HepG2 (cell line): ENCODE data around the gene RAB40C. TPM values are rescaled to one million over a fixed set of nuclear protein-coding genes. Genes with fewer than 3 reads are reported as not detected.

Experiments used
- CBX2 ChIP-seq, 2 experiments: fragments of 200-600 bp in 1 of 2; sonication (generic); formaldehyde crosslinking in 1 of 2; IDR thresholded peaks; 2 replicates each; pipeline versions ENCODE4 v1.7.0 to v1.8.1; 2018 to 2022; ENCODE audit warnings: low read depth in 2 of 2, low read length in 1 of 2, mild to moderate bottlenecking in 1 of 2, missing genetic modification reagents in 1 of 2
- FOXK1 ChIP-seq: sonication (generic); formaldehyde crosslinking; IDR thresholded peaks from 2 replicates; pipeline ENCODE4 v1.4.0; 2020; ENCODE audit warnings: low read depth, missing genetic modification reagents, borderline replicate concordance
- HNRNPH1 ChIP-seq: fragments of 200-400 bp; formaldehyde crosslinking; optimal IDR thresholded peaks from 2 replicates; pipeline ENCODE3; 2017; ENCODE audit warnings: mild to moderate bottlenecking, low read depth, low read length
- HNRNPUL1 ChIP-seq: fragments of 200-400 bp; formaldehyde crosslinking; IDR thresholded peaks from 2 replicates; pipeline ENCODE4 v1.6.1; 2017; ENCODE audit warnings: low read depth, mild to moderate bottlenecking, low read length, moderate library complexity
- MAFG ChIP-seq: sonication (generic); formaldehyde crosslinking; IDR thresholded peaks from 2 replicates; pipeline ENCODE4 v1.5.1; 2020; ENCODE audit warnings: mild to moderate bottlenecking, missing genetic modification reagents
- MXD4 ChIP-seq: IDR thresholded peaks from 2 replicates; pipeline ENCODE4 v1.6.1; 2016; ENCODE audit warnings: mild to moderate bottlenecking, missing biosample characterization, missing genetic modification reagents
- REXO4 ChIP-seq: sonication (generic); formaldehyde crosslinking; IDR thresholded peaks from 2 replicates; pipeline ENCODE4 v1.8.0; 2022; ENCODE audit warnings: missing genetic modification reagents, mild to moderate bottlenecking, borderline replicate concordance
- RFXANK ChIP-seq: IDR thresholded peaks from 2 replicates; pipeline ENCODE4 v1.6.1; 2016
- RNF2 ChIP-seq: fragments of 450-650 bp; conservative IDR thresholded peaks from 2 replicates; pipeline ENCODE4 v1.6.1; 2016; ENCODE audit warnings: low read depth
- RORA ChIP-seq: sonication (generic); formaldehyde crosslinking; IDR thresholded peaks from 2 replicates; pipeline ENCODE4 v1.5.0; 2020; ENCODE audit warnings: mild to moderate bottlenecking, missing genetic modification reagents, moderate library complexity
- TOE1 ChIP-seq: sonication (generic); formaldehyde crosslinking; IDR thresholded peaks from 2 replicates; pipeline ENCODE4 v1.4.0; 2020; ENCODE audit warnings: mild to moderate bottlenecking, missing genetic modification reagents
- ZBTB3 ChIP-seq: sonication (generic); formaldehyde crosslinking; IDR thresholded peaks from 2 replicates; pipeline ENCODE4 v1.4.0; 2020; ENCODE audit warnings: low read depth, mild to moderate bottlenecking, moderate library complexity, missing genetic modification reagents, borderline replicate concordance
- ZFAT ChIP-seq: sonication (generic); formaldehyde crosslinking; conservative IDR thresholded peaks from 2 replicates; pipeline ENCODE4 v1.8.1; 2023; ENCODE audit warnings: missing genetic modification reagents, inconsistent platforms
- ZFP36 ChIP-seq: fragments of 150-350 bp; IDR thresholded peaks from 2 replicates; pipeline ENCODE4 v1.6.1; 2018; ENCODE audit warnings: borderline replicate concordance, low read length, low read depth; ENCODE audit not compliant: partially characterized antibody
- ZNF121 ChIP-seq: sonication (generic); formaldehyde crosslinking; IDR thresholded peaks from 2 replicates; pipeline ENCODE4 v1.5.0; 2020; ENCODE audit warnings: mild to moderate bottlenecking, missing genetic modification reagents
- ZNF354B ChIP-seq: sonication (generic); formaldehyde crosslinking; IDR thresholded peaks from 2 replicates; pipeline ENCODE4 v1.8.0; 2022; ENCODE audit warnings: mild to moderate bottlenecking, missing genetic modification reagents
- ZNF562 ChIP-seq: sonication (generic); formaldehyde crosslinking; IDR thresholded peaks from 2 replicates; pipeline ENCODE4 v1.8.0; 2022; ENCODE audit warnings: missing genetic modification reagents, borderline replicate concordance
- ZNF569 ChIP-seq: sonication (generic); formaldehyde crosslinking; IDR thresholded peaks from 2 replicates; pipeline ENCODE4 v1.5.0; 2020; ENCODE audit warnings: mild to moderate bottlenecking, missing genetic modification reagents, moderate library complexity, borderline replicate concordance
- ZNF616 ChIP-seq: sonication (generic); formaldehyde crosslinking; IDR thresholded peaks from 2 replicates; pipeline ENCODE4 v1.5.0; 2020; ENCODE audit warnings: low read depth, mild to moderate bottlenecking, missing genetic modification reagents
- ZNF674 ChIP-seq: sonication (generic); formaldehyde crosslinking; IDR thresholded peaks from 2 replicates; pipeline ENCODE4 v1.5.0; 2020; ENCODE audit warnings: low read depth, mild to moderate bottlenecking, missing genetic modification reagents
- ZNF782 ChIP-seq: sonication (generic); formaldehyde crosslinking; IDR thresholded peaks from 2 replicates; pipeline ENCODE4 v1.4.0; 2020; ENCODE audit warnings: missing genetic modification reagents, mild to moderate bottlenecking, borderline replicate concordance
- ZNF816 ChIP-seq: sonication (generic); formaldehyde crosslinking; IDR thresholded peaks from 2 replicates; pipeline ENCODE4 v1.8.0; 2022; ENCODE audit warnings: missing genetic modification reagents, mild to moderate bottlenecking, borderline replicate concordance
- polyA plus RNA-seq, 8 experiments: library from polyadenylated mRNA; depleted of rRNA in 3 of 8; stranded (reverse) in 7 of 8; unstranded in 1 of 8; fragments of >200 nt; fragmentation: Illumina TruSeq in 4 of 8; extraction: Trizol in 4 of 8; gene quantifications; 2 replicates each; pipeline versions ENCODE4 v1.2.1 to v1.2.3, GENCODE V29; 2011 to 2016; ENCODE audit warnings: low read depth in 4 of 8, missing spikeins in 1 of 8, mixed read lengths in 1 of 8; ENCODE audit not compliant: insufficient read depth in 1 of 8
- total RNA-seq, 5 experiments: library from RNA; depleted of rRNA; stranded (reverse); fragments of >200 nt; fragmentation: Illumina TruSeq; extraction: Trizol; gene quantifications; 2 replicates each; pipeline ENCODE4 v1.2.3, GENCODE V29; 2016; ENCODE audit warnings: low read depth in 1 of 5
- TF ChIP-seq, protein P1 (sequence below): sonication (generic); formaldehyde crosslinking; IDR thresholded peaks from 2 replicates; pipeline ENCODE4 v1.4.0; 2020; ENCODE audit warnings: mild to moderate bottlenecking, missing genetic modification reagents, borderline replicate concordance
- TF ChIP-seq, protein P2 (sequence below): sonication (generic); formaldehyde crosslinking; IDR thresholded peaks from 2 replicates; pipeline ENCODE4 v1.8.1; 2023; ENCODE audit warnings: mild to moderate bottlenecking, missing genetic modification reagents, borderline replicate concordance
- TF ChIP-seq, protein P3 (sequence below): sonication (generic); formaldehyde crosslinking; IDR thresholded peaks from 2 replicates; pipeline ENCODE4 v1.4.0; 2020; ENCODE audit warnings: mild to moderate bottlenecking, missing genetic modification reagents
- TF ChIP-seq, protein P4 (sequence below): IDR thresholded peaks from 2 replicates; pipeline ENCODE4 v1.6.1; 2018; ENCODE audit warnings: missing genetic modification reagents, mild to moderate bottlenecking, missing compliant biosample characterization

RAB40C gene
- total and polyA plus RNA-seq, 2 of the 13 experiments (the other 11 are each of a cell fraction or from before 2014, with no cell fraction given), result 7.7 to 11.5 TPM

DNA sequence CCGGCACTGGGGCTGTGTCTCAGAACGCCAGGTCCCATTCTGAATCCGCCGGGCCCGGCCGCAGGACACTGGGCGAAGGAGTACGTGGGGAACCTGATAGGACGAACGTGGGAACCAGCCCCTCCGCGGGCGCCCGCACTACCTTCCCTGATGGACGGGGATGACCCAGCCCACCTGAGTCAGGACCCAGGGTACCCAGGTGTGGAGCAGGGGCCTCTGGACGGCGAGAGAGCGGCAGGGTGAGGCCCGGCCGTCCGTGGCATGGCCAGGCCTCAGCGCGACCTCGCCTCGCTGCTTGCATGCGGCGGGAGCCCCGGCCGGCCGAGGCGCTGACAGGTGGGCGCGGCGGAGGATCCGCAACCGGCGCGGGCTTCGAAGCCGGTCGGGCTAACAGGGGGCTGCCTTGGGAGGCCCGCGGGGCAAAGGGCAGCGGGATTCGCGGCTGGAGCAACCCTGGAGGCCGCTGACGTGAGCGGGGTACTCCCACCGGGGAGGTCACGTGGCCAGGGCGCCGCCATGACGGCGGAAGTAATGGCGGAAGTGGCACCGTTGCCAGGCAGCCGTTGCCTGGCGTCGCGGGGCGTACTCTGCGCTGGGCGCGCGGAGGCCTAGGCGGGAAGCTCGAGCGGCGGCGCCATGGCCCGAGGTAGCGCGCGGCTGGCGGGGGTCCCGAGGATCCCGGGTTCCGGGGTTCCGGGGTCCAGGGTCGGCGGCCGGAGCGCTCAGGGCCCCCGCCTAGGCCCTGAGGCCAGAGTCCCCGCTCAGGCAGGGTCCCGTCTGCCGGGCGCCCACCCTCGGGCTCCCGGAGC, 59.1 kb downstream of the RAB40C start, which contains the start of gene WDR90 (continued):
- peak; percentile 87; the same call in 1 of the 2 replicates for TF ChIP-seq ZNF569 (CRISPR knock-in tag)
- TF ChIP-seq, protein P1, sequence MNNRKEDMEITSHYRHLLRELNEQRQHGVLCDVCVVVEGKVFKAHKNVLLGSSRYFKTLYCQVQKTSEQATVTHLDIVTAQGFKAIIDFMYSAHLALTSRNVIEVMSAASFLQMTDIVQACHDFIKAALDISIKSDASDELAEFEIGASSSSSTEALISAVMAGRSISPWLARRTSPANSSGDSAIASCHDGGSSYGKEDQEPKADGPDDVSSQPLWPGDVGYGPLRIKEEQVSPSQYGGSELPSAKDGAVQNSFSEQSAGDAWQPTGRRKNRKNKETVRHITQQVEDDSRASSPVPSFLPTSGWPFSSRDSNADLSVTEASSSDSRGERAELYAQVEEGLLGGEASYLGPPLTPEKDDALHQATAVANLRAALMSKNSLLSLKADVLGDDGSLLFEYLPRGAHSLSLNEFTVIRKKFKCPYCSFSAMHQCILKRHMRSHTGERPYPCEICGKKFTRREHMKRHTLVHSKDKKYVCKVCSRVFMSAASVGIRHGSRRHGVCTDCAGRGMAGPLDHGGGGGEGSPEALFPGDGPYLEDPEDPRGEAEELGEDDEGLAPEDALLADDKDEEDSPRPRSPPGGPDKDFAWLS (CRISPR knock-in tag), result no peak
- TF ChIP-seq MAFG, result no peak
- TF ChIP-seq RNF2, result peak; percentile 98
- peak; percentile 1 for TF ChIP-seq HNRNPH1
- peak; percentile 95; the same call in 1 of the 2 replicates for TF ChIP-seq ZNF616 (CRISPR knock-in tag)
- TF ChIP-seq ZBTB3 (CRISPR knock-in tag), result 0 out of 2 replicates have a peak, but pooled peaks have one; percentile 67
- TF ChIP-seq FOXK1 (CRISPR knock-in tag), result peak; percentile 71; the same call in 1 of the 2 replicates
- TF ChIP-seq ZNF782 (CRISPR knock-in tag), result peak; percentile 71; the same call in 1 of the 2 replicates
- TF ChIP-seq, protein P2, sequence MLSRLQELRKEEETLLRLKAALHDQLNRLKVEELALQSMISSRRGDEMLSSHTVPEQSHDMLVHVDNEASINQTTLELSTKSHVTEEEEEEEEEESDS (CRISPR knock-in tag), result no peak
- TF ChIP-seq ZNF816 (CRISPR knock-in tag), result no peak
- TF ChIP-seq CBX2 (IDR thresholded peaks at IDR 0.05; ENCODE audit: low read depth, low read length), result no peak
- 0 out of 2 replicates have a peak, but pooled peaks have one; percentile 76 for TF ChIP-seq CBX2 (CRISPR knock-in tag; IDR thresholded peaks at IDR 0.05; ENCODE audit: low read depth)
- no peak for TF ChIP-seq ZFP36
- TF ChIP-seq ZNF562 (CRISPR knock-in tag), result peak; percentile 56; the same call in 1 of the 2 replicates
- 0 out of 2 replicates have a peak, but pooled peaks have one; percentile 52 for TF ChIP-seq ZNF121 (CRISPR knock-in tag)
- TF ChIP-seq TOE1 (CRISPR knock-in tag), result no peak
- TF ChIP-seq HNRNPUL1, result no peak
- TF ChIP-seq RFXANK (CRISPR knock-in tag), result no peak
- peak; percentile 94; the same call in 1 of the 2 replicates for TF ChIP-seq ZNF354B (CRISPR knock-in tag)
- no peak for TF ChIP-seq REXO4
- TF ChIP-seq MXD4 (CRISPR knock-in tag), result peak; percentile 98
- TF ChIP-seq, protein P3, sequence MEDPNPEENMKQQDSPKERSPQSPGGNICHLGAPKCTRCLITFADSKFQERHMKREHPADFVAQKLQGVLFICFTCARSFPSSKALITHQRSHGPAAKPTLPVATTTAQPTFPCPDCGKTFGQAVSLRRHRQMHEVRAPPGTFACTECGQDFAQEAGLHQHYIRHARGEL (CRISPR knock-in tag), result no peak
- TF ChIP-seq ZNF674 (CRISPR knock-in tag), result no peak
- TF ChIP-seq, protein P4, sequence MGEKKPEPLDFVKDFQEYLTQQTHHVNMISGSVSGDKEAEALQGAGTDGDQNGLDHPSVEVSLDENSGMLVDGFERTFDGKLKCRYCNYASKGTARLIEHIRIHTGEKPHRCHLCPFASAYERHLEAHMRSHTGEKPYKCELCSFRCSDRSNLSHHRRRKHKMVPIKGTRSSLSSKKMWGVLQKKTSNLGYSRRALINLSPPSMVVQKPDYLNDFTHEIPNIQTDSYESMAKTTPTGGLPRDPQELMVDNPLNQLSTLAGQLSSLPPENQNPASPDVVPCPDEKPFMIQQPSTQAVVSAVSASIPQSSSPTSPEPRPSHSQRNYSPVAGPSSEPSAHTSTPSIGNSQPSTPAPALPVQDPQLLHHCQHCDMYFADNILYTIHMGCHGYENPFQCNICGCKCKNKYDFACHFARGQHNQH, result no peak; the same call in 1 of the 2 replicates
- no peak for TF ChIP-seq RORA (CRISPR knock-in tag)
- no peak; the same call in 1 of the 2 replicates for TF ChIP-seq ZFAT (CRISPR knock-in tag)
